OCI-LY3 (cell line): ENCODE data around the gene ZBTB43.

ENCODE experiments used
- EZH2phosphoT487 ChIP-seq: fragments of 200-600 bp; shearing (Covaris generic); IDR thresholded peaks from 2 replicates; pipeline ENCODE4 v1.6.1; 2018; ENCODE audit warnings: antibody characterized with exemption, mixed run types, low read depth
- TF ChIP-seq, protein P1 (sequence below): fragments of 200-600, 300-600 bp; sonication (generic); IDR thresholded peaks from 2 replicates; pipeline ENCODE4 v1.5.1; 2014; ENCODE audit warnings: antibody characterized with exemption, low read length, low read depth

DNA sequence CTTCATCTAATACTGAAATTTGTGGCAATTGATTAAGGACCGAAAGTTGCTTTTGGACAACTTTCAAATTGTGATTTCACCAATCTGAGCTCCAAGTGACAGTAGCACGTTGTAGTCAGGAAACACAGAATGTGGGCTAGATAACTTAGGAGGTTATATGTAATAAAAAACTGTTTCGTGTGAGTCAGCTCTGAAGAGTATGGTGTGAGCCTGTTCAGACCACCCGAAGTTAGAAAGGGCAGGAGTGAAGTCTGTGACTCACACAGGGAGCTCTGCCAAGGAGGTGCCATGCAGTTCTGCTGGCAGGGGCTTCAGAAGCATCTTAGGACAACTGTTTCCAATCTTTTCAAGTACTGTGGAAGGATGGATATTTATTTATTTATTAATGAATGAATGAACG is 39.2 kb downstream of the ZBTB43 start:
- TF ChIP-seq, protein P1, sequence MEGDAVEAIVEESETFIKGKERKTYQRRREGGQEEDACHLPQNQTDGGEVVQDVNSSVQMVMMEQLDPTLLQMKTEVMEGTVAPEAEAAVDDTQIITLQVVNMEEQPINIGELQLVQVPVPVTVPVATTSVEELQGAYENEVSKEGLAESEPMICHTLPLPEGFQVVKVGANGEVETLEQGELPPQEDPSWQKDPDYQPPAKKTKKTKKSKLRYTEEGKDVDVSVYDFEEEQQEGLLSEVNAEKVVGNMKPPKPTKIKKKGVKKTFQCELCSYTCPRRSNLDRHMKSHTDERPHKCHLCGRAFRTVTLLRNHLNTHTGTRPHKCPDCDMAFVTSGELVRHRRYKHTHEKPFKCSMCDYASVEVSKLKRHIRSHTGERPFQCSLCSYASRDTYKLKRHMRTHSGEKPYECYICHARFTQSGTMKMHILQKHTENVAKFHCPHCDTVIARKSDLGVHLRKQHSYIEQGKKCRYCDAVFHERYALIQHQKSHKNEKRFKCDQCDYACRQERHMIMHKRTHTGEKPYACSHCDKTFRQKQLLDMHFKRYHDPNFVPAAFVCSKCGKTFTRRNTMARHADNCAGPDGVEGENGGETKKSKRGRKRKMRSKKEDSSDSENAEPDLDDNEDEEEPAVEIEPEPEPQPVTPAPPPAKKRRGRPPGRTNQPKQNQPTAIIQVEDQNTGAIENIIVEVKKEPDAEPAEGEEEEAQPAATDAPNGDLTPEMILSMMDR = no peak
- TF ChIP-seq EZH2phosphoT487 = no peak
